ENCODE data around the gene FOLR3. TPM values are rescaled to one million over a fixed set of nuclear protein-coding genes. Genes with fewer than 3 reads are reported as not detected.
"Not testable (repeated sequence)": the region's sequence is repeated elsewhere in the genome, so short reads cannot be mapped to it uniquely, and the experiment has no call there.

FOLR3 gene
- polyA plus RNA-seq (2013, experiment 1 of 2) = not detected
- not detected for polyA plus RNA-seq (2013, experiment 2 of 2)

GRCh38 chr11:72135473-72135872 is at the start of gene FOLR3:
Gene FOLR3, plus strand, starts transcription at chr11:72135725. Its CDS starts 228 bp downstream, at chr11:72135953.
- H3K27me3 ChIP-seq (ENCODE audit: control insufficient read depth in 3 of 3, insufficient read depth in 3 of 3, low read depth in 1 of 3, low read length in 3 of 3); H3K4ac ChIP-seq (ENCODE audit: low read length); H2AFZ ChIP-seq (ENCODE audit: low read length); H2BK5ac ChIP-seq (ENCODE audit: low read length); H2BK15ac ChIP-seq (ENCODE audit: low read length); H3K36me3 ChIP-seq (replicated peaks in 1 of 2; ENCODE audit: control insufficient read depth in 2 of 2, insufficient read depth in 2 of 2, low read length in 2 of 2); H3K14ac ChIP-seq (ENCODE audit: low read length); H3K79me1 ChIP-seq (ENCODE audit: low read depth, low read length); H3K9me3 ChIP-seq (replicated peaks in 1 of 2; ENCODE audit: control insufficient read depth in 2 of 2, insufficient read depth in 1 of 2, low read depth in 1 of 2, low read length in 2 of 2); H3K4me1 ChIP-seq (ENCODE audit: control insufficient read depth in 2 of 2, insufficient read depth in 1 of 2, low read depth in 1 of 2, low read length in 2 of 2); H2BK12ac ChIP-seq (ENCODE audit: low read length); H4K91ac ChIP-seq (ENCODE audit: low read depth, low read length, poor library complexity); H3K4me2 ChIP-seq (ENCODE audit: insufficient read depth, low read length, poor library complexity, severe bottlenecking); H3K18ac ChIP-seq (ENCODE audit: low read length); H4K8ac ChIP-seq (ENCODE audit: low read depth, low read length); H2BK120ac ChIP-seq (ENCODE audit: low read depth, low read length); H3K27ac ChIP-seq (replicated peaks; ENCODE audit: low read length); DNase-seq (ENCODE audit: low spot score): not testable (repeated sequence)
- Histone ChIP-seq H3K4me3 (ENCODE audit: low read length in 2 of 2) (peak within 1 kb of the TSS in 1 of 2 donors; percentile 3), H3K23ac (ENCODE audit: low read depth, low read length, poor library complexity) (peak within 1 kb of the TSS; percentile 91), H3K9ac (ENCODE audit: low read depth, low read length, poor library complexity) (peak within 1 kb of the TSS; percentile 60), H2AK5ac (ENCODE audit: low read depth, low read length) (peak within 1 kb of the TSS; percentile 91)
- WGBS, 2 donors (ENCODE audit: extremely low coverage in 2 of 2, insufficient read length in 2 of 2, insufficient replicate concordance in 1 of 2) = no CpG with 5 or more reads among the region's 4 CpGs

GRCh38 chr11:72088076-72088808 is 47.3 kb upstream of the FOLR3 start:
- no peak overlapping the region for H3K27ac ChIP-seq (replicated peaks; ENCODE audit: low read length)
- no peak overlapping the region for H3K14ac ChIP-seq (ENCODE audit: low read length)
- H3K9me3 ChIP-seq (replicated peaks in 1 of 2; ENCODE audit: control insufficient read depth in 2 of 2, insufficient read depth in 1 of 2, low read depth in 1 of 2, low read length in 2 of 2) = no peaks in the 10 kb centered on the region
- H2BK120ac ChIP-seq (ENCODE audit: low read depth, low read length) = no peak overlapping the region
- DNase-seq (ENCODE audit: low spot score) = no peak
- no peak overlapping the region for H3K9ac ChIP-seq (ENCODE audit: low read depth, low read length, poor library complexity)
- H2AK5ac ChIP-seq (ENCODE audit: low read depth, low read length) = no peak overlapping the region
- WGBS, 2 donors (ENCODE audit: extremely low coverage in 2 of 2, insufficient read length in 2 of 2, insufficient replicate concordance in 1 of 2) = no CpG with 5 or more reads among the region's 4 CpGs
- no peak overlapping the region for H3K18ac ChIP-seq (ENCODE audit: low read length)
- no peak overlapping the region for H3K4me3 ChIP-seq (ENCODE audit: low read length in 2 of 2)
- H3K4me2 ChIP-seq (ENCODE audit: insufficient read depth, low read length, poor library complexity, severe bottlenecking) = no peak overlapping the region
- no peak overlapping the region for H2BK5ac ChIP-seq (ENCODE audit: low read length)
- no peak overlapping the region for H4K91ac ChIP-seq (ENCODE audit: low read depth, low read length, poor library complexity)
- no peak overlapping the region for H4K8ac ChIP-seq (ENCODE audit: low read depth, low read length)
- H3K4me1 ChIP-seq (ENCODE audit: control insufficient read depth in 2 of 2, insufficient read depth in 1 of 2, low read depth in 1 of 2, low read length in 2 of 2) = peaks cover 0 to 2% of the 10 kb centered on the region in 2 donors
- no peaks in the 10 kb centered on the region for H3K79me1 ChIP-seq (ENCODE audit: low read depth, low read length)
- no peak overlapping the region for H3K23ac ChIP-seq (ENCODE audit: low read depth, low read length, poor library complexity)
- no peaks in the 10 kb centered on the region for H3K27me3 ChIP-seq (ENCODE audit: control insufficient read depth in 3 of 3, insufficient read depth in 3 of 3, low read depth in 1 of 3, low read length in 3 of 3)
- H3K4ac ChIP-seq (ENCODE audit: low read length) = no peak overlapping the region
- peaks cover 5 to 41% of the 10 kb centered on the region in 2 donors for H3K36me3 ChIP-seq (replicated peaks in 1 of 2; ENCODE audit: control insufficient read depth in 2 of 2, insufficient read depth in 2 of 2, low read length in 2 of 2)
- H2BK12ac ChIP-seq (ENCODE audit: low read length) = no peak overlapping the region
- no peak overlapping the region for H2AFZ ChIP-seq (ENCODE audit: low read length)
- no peak overlapping the region for H2BK15ac ChIP-seq (ENCODE audit: low read length)

GRCh38 chr11:72091292-72091691 is 44.2 kb upstream of the FOLR3 start:
- Histone ChIP-seq H2AFZ (ENCODE audit: low read length) (no peak overlapping the region), H3K4me2 (ENCODE audit: insufficient read depth, low read length, poor library complexity, severe bottlenecking) (no peak overlapping the region), H3K27me3 (ENCODE audit: control insufficient read depth in 3 of 3, insufficient read depth in 3 of 3, low read depth in 1 of 3, low read length in 3 of 3) (no peaks in the 10 kb centered on the region), H3K4me1 (ENCODE audit: control insufficient read depth in 2 of 2, insufficient read depth in 1 of 2, low read depth in 1 of 2, low read length in 2 of 2) (no peaks in the 10 kb centered on the region), H2BK12ac (ENCODE audit: low read length) (no peak overlapping the region), H3K4ac (ENCODE audit: low read length) (no peak overlapping the region), H2BK5ac (ENCODE audit: low read length) (no peak overlapping the region), H2AK5ac (ENCODE audit: low read depth, low read length) (no peak overlapping the region), H3K36me3 (replicated peaks in 1 of 2; ENCODE audit: control insufficient read depth in 2 of 2, insufficient read depth in 2 of 2, low read length in 2 of 2) (peaks cover 16 to 58% of the 10 kb centered on the region in 2 donors), H3K14ac (ENCODE audit: low read length) (no peak overlapping the region), H3K18ac (ENCODE audit: low read length) (no peak overlapping the region), H3K23ac (ENCODE audit: low read depth, low read length, poor library complexity) (no peak overlapping the region), H3K9me3 (replicated peaks in 1 of 2; ENCODE audit: control insufficient read depth in 2 of 2, insufficient read depth in 1 of 2, low read depth in 1 of 2, low read length in 2 of 2) (no peaks in the 10 kb centered on the region), H3K9ac (ENCODE audit: low read depth, low read length, poor library complexity) (no peak overlapping the region), H2BK15ac (ENCODE audit: low read length) (no peak overlapping the region), H2BK120ac (ENCODE audit: low read depth, low read length) (no peak overlapping the region), H3K27ac (replicated peaks; ENCODE audit: low read length) (no peak overlapping the region), H3K79me1 (ENCODE audit: low read depth, low read length) (no peaks in the 10 kb centered on the region), H3K4me3 (ENCODE audit: low read length in 2 of 2) (no peak overlapping the region), H4K8ac (ENCODE audit: low read depth, low read length) (no peak overlapping the region), H4K91ac (ENCODE audit: low read depth, low read length, poor library complexity) (no peak overlapping the region)
- no CpG with 5 or more reads among the region's 4 CpGs for WGBS, 2 donors (ENCODE audit: extremely low coverage in 2 of 2, insufficient read length in 2 of 2, insufficient replicate concordance in 1 of 2)
- DNase-seq (ENCODE audit: low spot score) = peak; percentile 59

GRCh38 chr11:72098741-72099140 is 36.8 kb upstream of the FOLR3 start:
- H2BK5ac ChIP-seq (ENCODE audit: low read length) = no peak overlapping the region
- H3K4me2 ChIP-seq (ENCODE audit: insufficient read depth, low read length, poor library complexity, severe bottlenecking) = no peak overlapping the region
- peaks cover 9 to 10% of the 10 kb centered on the region in 2 donors for H3K4me1 ChIP-seq (ENCODE audit: control insufficient read depth in 2 of 2, insufficient read depth in 1 of 2, low read depth in 1 of 2, low read length in 2 of 2)
- no peak for DNase-seq (ENCODE audit: low spot score)
- no peak overlapping the region for H3K27ac ChIP-seq (replicated peaks; ENCODE audit: low read length)
- no peaks in the 10 kb centered on the region for H3K9me3 ChIP-seq (replicated peaks in 1 of 2; ENCODE audit: control insufficient read depth in 2 of 2, insufficient read depth in 1 of 2, low read depth in 1 of 2, low read length in 2 of 2)
- H2BK12ac ChIP-seq (ENCODE audit: low read length) = no peak overlapping the region
- no peak overlapping the region for H4K8ac ChIP-seq (ENCODE audit: low read depth, low read length)
- H3K18ac ChIP-seq (ENCODE audit: low read length) = no peak overlapping the region
- WGBS, 2 donors (ENCODE audit: extremely low coverage in 2 of 2, insufficient read length in 2 of 2, insufficient replicate concordance in 1 of 2) = no CpG with 5 or more reads among the region's 3 CpGs
- no peak overlapping the region for H3K4ac ChIP-seq (ENCODE audit: low read length)
- H3K79me1 ChIP-seq (ENCODE audit: low read depth, low read length) = peaks cover 4% of the 10 kb centered on the region
- no peak overlapping the region for H2BK15ac ChIP-seq (ENCODE audit: low read length)
- no peak overlapping the region for H2AFZ ChIP-seq (ENCODE audit: low read length)
- peak overlapping the region; percentile 50 for H3K23ac ChIP-seq (ENCODE audit: low read depth, low read length, poor library complexity)
- H3K14ac ChIP-seq (ENCODE audit: low read length) = no peak overlapping the region
- no peaks in the 10 kb centered on the region for H3K27me3 ChIP-seq (ENCODE audit: control insufficient read depth in 3 of 3, insufficient read depth in 3 of 3, low read depth in 1 of 3, low read length in 3 of 3)
- no peak overlapping the region for H3K9ac ChIP-seq (ENCODE audit: low read depth, low read length, poor library complexity)
- peaks cover 30 to 73% of the 10 kb centered on the region in 2 donors for H3K36me3 ChIP-seq (replicated peaks in 1 of 2; ENCODE audit: control insufficient read depth in 2 of 2, insufficient read depth in 2 of 2, low read length in 2 of 2)
- H3K4me3 ChIP-seq (ENCODE audit: low read length in 2 of 2) = peak overlapping the region in 1 of 2 donors; percentile 39
- H2AK5ac ChIP-seq (ENCODE audit: low read depth, low read length) = no peak overlapping the region
- no peak overlapping the region for H4K91ac ChIP-seq (ENCODE audit: low read depth, low read length, poor library complexity)
- H2BK120ac ChIP-seq (ENCODE audit: low read depth, low read length) = no peak overlapping the region
